Liver (tissue), 3 donors: ENCODE measurements around the gene TMEM43.

ENCODE experiments used
- ATF3 ChIP-seq: IDR thresholded peaks from 2 replicates; pipeline ENCODE4 v1.6.1; 2016; ENCODE audit warnings: antibody characterized with exemption
- CTCF ChIP-seq: fragments of 150-350 bp; IDR thresholded peaks from 2 replicates; pipeline ENCODE4 v1.5.1; 2017; ENCODE audit warnings: improper control_type of control experiment, low read depth, low read length; ENCODE audit not compliant: missing input control
- GABPA ChIP-seq, 2 donors: IDR thresholded peaks in 1 of 2; conservative IDR thresholded peaks in 1 of 2; 2 replicates each; pipeline ENCODE4 v1.6.1; 2016; ENCODE audit warnings: antibody characterized with exemption in 2 of 2, mild to moderate bottlenecking in 1 of 2, moderate library complexity in 1 of 2
- JUND ChIP-seq, 2 donors: IDR thresholded peaks; 2 replicates each; pipeline ENCODE4 v1.6.1; 2016; ENCODE audit warnings: antibody characterized with exemption in 2 of 2
- MAX ChIP-seq: IDR thresholded peaks from 2 replicates; pipeline ENCODE4 v1.6.1; 2016; ENCODE audit warnings: antibody characterized with exemption
- NR2F2 ChIP-seq: IDR thresholded peaks from 2 replicates; pipeline ENCODE4 v1.6.1; 2016; ENCODE audit warnings: antibody characterized with exemption
- RAD21 ChIP-seq, 2 donors: IDR thresholded peaks; 2 replicates each; pipeline ENCODE4 v1.6.1; 2016; ENCODE audit warnings: antibody characterized with exemption in 2 of 2, mild to moderate bottlenecking in 2 of 2
- REST ChIP-seq: IDR thresholded peaks from 2 replicates; pipeline ENCODE4 v1.6.1; 2016; ENCODE audit warnings: antibody characterized with exemption, mild to moderate bottlenecking
- RXRA ChIP-seq, 2 donors: IDR thresholded peaks; 2 replicates each; pipeline ENCODE4 v1.6.1; 2017 to 2018; ENCODE audit warnings: antibody characterized with exemption in 2 of 2, mild to moderate bottlenecking in 1 of 2
- SP1 ChIP-seq: IDR thresholded peaks from 2 replicates; pipeline ENCODE4 v1.6.1; 2018; ENCODE audit warnings: antibody characterized with exemption, mild to moderate bottlenecking
- TAF1 ChIP-seq: conservative IDR thresholded peaks from 2 replicates; pipeline ENCODE4 v1.6.1; 2016; ENCODE audit warnings: antibody characterized with exemption, mild to moderate bottlenecking
- YY1 ChIP-seq: IDR thresholded peaks from 2 replicates; pipeline ENCODE4 v1.6.1; 2016; ENCODE audit warnings: antibody characterized with exemption, mild to moderate bottlenecking
- ZBTB33 ChIP-seq: IDR thresholded peaks from 2 replicates; pipeline ENCODE4 v1.6.1; 2016; ENCODE audit warnings: antibody characterized with exemption
- donor health status: healthy.
- donor health status: healthy.

GRCh38 chr3:14140668-14141067 is 15.8 kb downstream of the TMEM43 start:
- no peak for TF ChIP-seq MAX
- TF ChIP-seq CTCF, result no peak
- TF ChIP-seq YY1, result no peak
- no peak for TF ChIP-seq RXRA (IDR thresholded peaks at IDR 0.05)
- no peak for TF ChIP-seq ATF3
- no peak for TF ChIP-seq JUND (IDR thresholded peaks at IDR 0.05)
- no peak for TF ChIP-seq NR2F2
- TF ChIP-seq RAD21 (IDR thresholded peaks at IDR 0.05), result no peak
- no peak for TF ChIP-seq TAF1
- TF ChIP-seq SP1, result no peak
- TF ChIP-seq ZBTB33, result no peak
- TF ChIP-seq REST, result no peak
- TF ChIP-seq GABPA (IDR thresholded peaks at IDR 0.05 in 1 of 2, conservative IDR thresholded peaks at IDR 0.05 in 1 of 2), result no peak
